NCI-H128 (cell line): ENCODE results near the gene TBCD.

Experiments used
- DNase-seq: peaks from one replicate; lab custom pipeline; 2025; ENCODE audit not compliant: unreplicated experiment; lab: John Stamatoyannopoulos, UW

The TBCD gene

GRCh38 chr17:82751571-82752370, at the start of gene TBCD:
Gene TBCD (plus strand): TSS chr17:82752065. CDS start chr17:82752194, 129 bp downstream.
- peak; percentile 38 for DNase-seq

- no peak for DNase-seq
These were observed 49.5 kb upstream of the TBCD start for GRCh38 chr17:82702231-82702927.

DNA sequence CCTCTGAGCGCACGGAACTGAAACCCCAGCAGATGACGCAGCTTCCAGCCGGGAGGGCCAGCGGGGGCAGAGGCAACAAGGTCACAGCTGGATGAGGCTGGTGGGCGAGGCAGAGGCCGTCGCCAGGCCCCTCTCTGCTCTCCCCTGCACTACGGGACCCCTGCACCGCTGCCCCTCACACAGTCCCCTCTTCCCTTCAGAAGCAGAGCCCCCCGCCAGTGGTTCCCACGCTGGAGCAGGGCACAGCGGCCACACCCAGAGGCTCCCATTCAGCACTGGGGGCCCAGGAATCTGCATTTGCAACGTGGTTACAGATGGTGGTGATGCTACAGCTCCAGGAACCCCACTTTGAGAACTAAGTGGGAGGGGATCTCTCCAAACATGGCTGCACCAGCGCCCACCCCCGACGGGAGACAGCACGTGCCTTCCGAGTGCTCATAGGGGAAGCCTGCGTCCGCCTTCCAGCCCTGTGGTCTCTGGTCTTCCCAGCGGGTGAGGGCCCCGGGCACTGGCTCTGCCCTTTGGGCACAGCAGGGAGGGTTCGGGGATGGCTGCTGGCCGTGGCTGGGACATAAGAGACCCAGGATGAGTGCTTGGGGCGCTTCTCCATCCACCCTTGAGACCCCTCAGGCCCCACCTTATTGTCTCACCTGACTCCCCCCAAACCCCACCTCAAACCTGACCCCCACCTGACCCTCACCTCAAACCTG, 48.7 kb upstream of the TBCD start:
- no peak for DNase-seq

- no peak for DNase-seq
These were observed 47.7 kb upstream of the TBCD start for GRCh38 chr17:82703935-82704865.

DNA sequence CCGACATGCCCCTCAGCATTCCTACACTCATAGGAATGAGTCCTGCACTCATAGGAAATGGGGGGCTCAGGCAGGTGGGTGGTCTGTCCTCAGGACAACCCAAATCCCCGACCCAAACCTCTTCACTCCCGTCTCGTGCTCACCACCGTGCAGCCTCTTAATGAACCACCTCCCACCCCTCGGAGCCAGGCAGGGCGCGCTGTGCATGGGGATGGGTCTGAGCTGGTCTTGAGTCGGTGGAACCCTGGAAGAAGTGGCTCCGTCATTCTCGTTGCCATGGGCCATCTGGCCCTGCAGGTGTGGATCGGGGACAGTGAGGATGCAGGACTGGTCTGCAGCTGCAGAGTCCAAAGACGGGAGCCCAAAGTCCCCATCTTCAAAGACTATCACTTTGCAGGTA, 47.0 kb upstream of the TBCD start:
- DNase-seq, result no peak

- DNase-seq, result no peak
These were observed 46.1 kb upstream of the TBCD start for GRCh38 chr17:82705756-82706155.

DNA sequence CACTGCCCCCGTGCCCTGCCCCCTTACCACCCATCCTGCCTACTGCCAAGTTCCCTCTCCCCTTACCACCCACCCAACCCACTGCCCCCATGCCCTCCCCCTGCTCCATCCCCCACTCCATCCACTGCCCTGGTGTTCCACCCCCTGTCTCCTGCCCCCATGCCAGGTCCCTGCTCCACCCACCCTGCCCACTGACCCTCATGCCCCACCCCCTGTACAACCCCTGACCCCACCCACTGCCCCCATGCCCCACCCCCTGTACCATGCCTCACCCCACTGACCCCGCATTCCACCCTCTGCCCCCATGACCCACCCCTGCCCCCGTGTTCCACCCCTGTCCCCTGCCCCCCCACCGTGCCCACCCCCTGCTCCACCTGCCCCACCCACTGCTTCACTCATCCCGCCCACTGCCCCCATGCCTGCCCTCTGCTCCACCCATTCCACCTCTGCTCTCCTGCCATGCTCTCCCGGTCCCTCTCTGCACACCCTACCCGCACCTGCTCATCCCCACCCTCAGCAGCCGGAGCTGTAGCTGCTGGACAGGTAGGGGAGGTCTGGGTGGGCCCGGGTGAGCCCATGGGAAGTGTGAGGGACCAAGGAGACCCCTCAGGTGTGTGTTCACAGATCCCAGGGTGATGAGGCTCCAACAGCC, 42.7 kb upstream of the TBCD start:
- DNase-seq, result no peak

DNA sequence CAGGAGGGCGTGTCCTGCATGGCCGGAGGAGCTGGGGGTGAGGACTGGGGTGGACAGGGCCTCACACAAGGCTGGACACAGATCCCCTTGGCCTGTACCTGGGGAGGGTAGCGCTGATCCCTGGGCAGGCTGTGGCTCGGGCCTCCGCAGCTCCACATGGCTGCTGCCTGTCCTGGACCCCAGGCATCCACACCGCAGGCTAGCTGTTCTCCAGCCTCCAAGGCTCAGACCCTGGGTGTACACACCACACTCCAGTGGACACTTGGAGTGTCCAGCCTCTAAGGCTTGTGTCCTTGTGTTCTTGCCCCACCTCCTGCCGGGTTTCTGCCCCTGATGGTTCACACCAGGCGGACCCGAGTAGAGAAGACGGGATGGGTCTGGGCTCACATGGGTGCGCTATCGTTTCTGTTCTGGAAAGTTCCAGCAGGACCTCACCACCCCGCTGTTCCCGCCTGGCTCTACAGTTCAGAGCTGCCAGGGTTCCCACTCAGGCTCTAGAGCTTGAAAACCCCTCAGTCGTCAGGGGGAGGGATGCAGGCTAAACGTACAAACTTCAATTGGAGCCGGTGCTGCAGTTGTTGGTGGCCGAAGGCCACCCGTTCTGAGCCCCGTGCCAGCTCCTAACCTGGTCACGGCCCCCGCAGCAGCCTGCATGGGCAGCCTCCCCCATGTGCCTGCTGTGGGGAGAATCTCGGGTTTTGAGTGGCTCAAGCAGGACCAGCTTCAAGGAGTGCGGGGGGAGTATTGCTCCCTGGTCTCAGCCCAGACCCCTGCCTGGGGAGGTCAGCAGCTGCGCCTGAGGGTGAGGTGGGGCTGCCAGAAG, 42.0 kb upstream of the TBCD start:
- no peak for DNase-seq

DNA sequence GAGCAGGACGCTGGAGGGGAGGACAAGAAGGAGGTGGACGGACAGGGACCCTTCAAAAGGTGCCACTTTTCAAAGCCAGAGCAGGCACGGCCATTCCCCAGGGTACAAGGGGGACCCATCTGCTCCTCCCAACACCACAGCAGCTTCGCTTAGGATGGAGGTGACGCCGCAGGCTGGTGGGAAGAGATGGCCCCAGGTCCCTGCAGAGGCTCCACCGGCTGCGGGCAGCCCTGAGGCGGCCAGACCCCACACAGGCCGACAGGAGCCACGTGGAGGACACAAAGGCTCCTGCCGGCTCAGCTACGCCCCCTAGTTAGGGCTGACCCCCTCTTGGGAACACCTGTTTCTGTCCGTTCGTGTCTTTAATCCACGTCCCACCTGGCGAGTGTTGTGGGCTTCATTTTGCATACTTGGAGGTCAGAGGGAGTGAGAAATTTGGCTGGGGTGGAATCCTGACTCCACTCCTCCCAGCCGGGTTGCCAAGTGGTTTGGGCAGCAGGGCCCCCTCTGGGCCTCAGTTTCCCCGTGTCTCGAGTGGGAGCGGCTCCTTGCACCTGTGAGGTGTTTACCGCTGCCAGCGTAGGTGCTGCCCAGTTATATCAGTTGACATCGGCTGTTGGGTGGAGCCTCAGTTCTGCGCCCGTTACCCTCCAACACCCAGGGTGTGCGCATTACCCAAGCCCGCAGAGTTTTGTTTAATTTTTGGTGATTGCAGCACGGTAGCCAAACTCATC, 41.2 kb upstream of the TBCD start:
- no peak for DNase-seq

- no peak for DNase-seq
These were observed 38.7 kb upstream of the TBCD start for GRCh38 chr17:82713071-82713723.

GRCh38 chr17:82716203-82717010, 35.5 kb upstream of the TBCD start, which contains the start of gene FN3KRP:
Gene FN3KRP (plus strand): TSS chr17:82716706. CDS start chr17:82716756, 50 bp downstream.
- DNase-seq, result peak; percentile 71

DNA sequence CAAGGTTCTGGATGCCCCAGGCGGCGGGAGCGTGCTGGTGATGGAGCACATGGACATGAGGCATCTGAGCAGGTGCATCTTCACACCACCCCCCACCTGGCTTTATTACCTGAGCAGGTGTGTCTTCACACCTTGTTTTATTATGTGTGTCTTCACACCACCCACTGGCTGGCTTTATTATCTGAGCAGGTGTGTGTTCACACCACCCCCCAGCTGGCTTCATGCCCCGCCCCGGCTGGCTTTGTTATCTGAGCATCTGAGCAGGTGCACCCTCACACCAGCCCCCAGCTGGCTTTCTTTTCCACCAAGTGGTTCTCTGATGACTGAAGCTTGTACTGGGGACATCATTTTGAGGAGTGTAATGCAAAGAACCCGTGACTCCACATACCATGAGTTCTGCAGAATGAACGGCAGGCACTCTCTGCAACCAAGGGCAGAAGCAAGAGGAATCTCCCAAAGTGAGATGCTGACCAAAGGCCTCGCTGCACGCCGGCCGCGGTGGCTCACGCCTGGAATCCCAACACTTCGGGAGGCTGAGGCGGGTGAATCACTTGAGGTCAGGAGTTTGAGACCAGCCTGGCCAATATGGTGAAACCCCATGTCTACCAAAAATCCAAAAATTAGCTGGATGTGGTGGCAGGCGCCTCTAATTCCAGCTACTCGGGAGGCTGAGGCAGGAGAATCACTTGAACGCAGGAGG, 32.7 kb upstream of the TBCD start:
- DNase-seq, result no peak

- DNase-seq, result no peak
These were observed 31.7 kb upstream of the TBCD start for GRCh38 chr17:82720204-82720603.

GRCh38 chr17:82722341-82723013, 29.4 kb upstream of the TBCD start:
- no peak for DNase-seq

- DNase-seq, result no peak
These were observed 28.6 kb upstream of the TBCD start for GRCh38 chr17:82723169-82723807.

DNA sequence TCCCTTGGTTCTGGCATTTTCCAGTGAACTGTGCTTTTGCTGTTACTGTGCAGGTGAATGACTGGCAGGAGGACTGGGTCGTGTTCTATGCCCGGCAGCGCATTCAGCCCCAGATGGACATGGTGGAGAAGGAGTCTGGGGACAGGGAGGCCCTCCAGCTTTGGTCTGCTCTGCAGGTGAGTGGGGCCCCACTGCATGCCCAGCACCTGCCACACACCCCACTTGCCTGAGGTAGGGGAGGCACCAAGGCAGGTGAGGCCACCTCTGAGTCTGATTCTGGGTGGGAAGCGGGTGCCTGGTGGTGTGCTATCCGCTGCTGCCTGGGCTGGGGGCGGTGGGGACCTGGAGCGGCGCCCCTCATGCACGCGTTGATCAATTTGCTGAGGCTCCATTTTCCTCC, 25.4 kb upstream of the TBCD start:
- no peak for DNase-seq
